AG09309 (cell line): Measurements from ENCODE around the gene ITIH6.

Experiments
- DNase-seq: peaks from one replicate; pipeline ENCODE4 v3.0.0-alpha.2; 2010; ENCODE audit warnings: low read depth
- H3K4me3 ChIP-seq: 2 replicates; pipeline ENCODE4 v1.5.1; 2011; ENCODE audit warnings: mild to moderate bottlenecking, low read depth, low read length, moderate library complexity; ENCODE audit not compliant: control insufficient read depth
- TF ChIP-seq, protein P1 (sequence below): IDR thresholded peaks from 2 replicates; pipeline ENCODE4 v1.5.1; 2011; ENCODE audit warnings: mild to moderate bottlenecking, low read depth, low read length, inconsistent platforms; ENCODE audit not compliant: insufficient read depth, control insufficient read depth; ENCODE audit errors: missing control alignments

Gene ITIH6

DNA sequence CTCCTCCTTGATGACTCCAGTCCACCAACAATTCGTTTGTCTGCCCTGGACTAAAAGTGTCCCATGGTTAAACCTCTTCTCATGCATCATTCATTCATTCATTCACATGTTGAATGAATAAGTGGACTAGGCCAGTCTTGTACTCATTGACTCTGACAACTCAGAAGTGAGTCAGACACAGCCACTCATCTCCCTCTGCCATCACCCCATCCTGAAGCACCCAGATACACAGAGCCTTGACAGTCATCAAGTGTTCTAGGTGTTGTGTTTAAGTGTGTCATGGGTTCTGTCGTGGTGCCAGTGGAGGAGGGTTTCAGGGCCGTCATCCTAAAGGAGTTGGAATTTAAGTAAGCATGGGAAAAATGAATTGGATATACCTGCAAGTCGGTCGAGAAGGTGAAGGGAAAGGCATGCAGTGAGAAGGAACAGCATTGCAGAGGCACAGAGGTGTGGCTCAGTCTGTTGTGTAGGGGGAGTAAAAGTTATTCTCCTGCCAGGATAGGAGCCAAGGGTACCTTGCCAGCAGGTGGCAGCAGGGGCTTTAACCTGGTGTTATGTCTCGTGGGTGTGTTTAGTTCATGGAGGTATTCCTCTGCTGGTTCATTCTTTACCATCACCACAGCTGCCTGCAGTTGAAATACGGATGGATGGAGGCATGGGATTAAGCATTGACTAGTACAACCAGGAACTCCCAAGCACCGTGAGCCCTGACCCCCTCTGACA is 27.8 kb upstream of the ITIH6 start:
- H3K4me3 ChIP-seq, result no peak overlapping the region
- TF ChIP-seq, protein P1, sequence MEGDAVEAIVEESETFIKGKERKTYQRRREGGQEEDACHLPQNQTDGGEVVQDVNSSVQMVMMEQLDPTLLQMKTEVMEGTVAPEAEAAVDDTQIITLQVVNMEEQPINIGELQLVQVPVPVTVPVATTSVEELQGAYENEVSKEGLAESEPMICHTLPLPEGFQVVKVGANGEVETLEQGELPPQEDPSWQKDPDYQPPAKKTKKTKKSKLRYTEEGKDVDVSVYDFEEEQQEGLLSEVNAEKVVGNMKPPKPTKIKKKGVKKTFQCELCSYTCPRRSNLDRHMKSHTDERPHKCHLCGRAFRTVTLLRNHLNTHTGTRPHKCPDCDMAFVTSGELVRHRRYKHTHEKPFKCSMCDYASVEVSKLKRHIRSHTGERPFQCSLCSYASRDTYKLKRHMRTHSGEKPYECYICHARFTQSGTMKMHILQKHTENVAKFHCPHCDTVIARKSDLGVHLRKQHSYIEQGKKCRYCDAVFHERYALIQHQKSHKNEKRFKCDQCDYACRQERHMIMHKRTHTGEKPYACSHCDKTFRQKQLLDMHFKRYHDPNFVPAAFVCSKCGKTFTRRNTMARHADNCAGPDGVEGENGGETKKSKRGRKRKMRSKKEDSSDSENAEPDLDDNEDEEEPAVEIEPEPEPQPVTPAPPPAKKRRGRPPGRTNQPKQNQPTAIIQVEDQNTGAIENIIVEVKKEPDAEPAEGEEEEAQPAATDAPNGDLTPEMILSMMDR, result no peak
- DNase-seq, result no peak

DNA sequence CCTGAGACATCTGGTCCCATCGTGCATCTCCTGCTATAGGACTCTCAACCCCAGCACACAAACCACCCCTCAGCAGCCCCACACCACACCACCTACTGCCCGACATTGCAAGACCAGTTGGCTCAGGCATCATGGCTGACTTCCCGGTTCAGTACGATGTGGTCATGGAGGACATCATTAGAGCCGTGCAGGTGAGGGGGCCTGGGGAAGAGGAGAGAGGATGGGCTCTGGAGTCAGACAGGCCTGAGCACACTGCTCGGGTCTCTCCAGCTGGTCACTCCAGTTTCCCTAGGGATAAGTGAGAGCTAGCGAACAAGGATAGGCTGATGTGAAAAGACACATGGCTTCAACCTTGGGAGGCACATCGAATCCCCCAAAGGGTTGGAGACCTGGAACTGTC is 26.7 kb upstream of the ITIH6 start:
- DNase-seq, result no peak
- TF ChIP-seq, protein P1, result no peak
- no peak overlapping the region for H3K4me3 ChIP-seq

DNA sequence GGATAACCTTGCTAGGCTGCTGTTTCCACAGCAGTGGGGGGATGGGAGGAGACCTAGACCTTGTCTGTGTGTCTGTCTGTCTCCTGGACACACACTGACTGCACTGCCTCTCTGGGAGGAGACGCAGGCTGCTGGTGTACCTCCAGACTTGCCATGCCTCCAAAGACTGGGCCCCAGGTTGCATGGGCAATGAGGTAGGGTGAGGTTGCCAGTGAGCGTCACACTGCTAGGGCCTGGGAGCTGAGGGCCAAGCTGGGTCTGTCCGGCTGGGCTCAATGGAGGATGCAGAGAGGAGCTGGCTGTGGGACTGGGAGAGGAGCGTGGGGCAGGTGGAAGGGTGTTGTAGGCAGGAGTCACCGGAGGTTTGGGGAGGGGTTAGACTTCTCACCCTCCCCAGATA is 26.1 kb upstream of the ITIH6 start:
- no peak overlapping the region for H3K4me3 ChIP-seq
- TF ChIP-seq, protein P1, result no peak
- DNase-seq, result no peak

DNA sequence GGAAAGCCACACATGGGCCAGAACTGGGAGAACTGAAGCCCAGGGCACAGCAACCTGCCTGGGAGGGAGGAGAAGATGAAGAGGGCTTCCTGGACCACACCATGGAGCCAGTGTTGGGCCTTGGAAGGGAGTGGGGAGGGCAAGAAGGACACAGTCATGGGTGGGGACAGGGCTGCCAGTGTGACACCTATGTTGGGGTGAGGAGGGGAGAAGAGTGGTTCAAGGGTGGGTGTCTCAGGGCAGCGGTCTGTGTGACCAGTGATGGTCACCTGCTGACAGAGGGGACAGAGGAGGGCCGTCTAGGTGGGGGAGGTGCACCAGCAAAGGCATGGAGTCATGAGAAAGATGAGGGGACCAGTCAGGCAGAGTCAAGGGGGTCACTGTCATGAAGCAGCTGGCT is 23.3 kb upstream of the ITIH6 start:
- no peak for DNase-seq
- TF ChIP-seq, protein P1, result no peak
- no peak overlapping the region for H3K4me3 ChIP-seq

DNA sequence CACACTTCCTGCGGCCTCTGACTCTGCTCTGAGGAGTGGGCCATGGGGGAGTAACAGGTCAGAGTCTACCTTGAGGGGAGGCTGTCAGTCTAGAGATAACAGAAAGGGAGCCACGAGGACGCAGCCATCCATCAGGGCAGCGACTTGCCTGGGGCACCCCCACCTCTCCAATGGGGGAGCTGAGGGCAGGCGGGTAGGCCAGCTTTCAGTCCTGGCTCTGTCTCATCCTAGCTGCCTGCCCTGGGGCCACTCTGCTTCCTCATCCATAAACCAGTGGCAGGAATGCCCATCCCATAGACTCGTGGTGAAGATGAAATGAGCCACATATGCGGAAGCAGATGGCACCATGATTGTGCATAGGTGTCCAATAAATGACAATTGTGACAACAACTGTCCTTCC is 22.7 kb upstream of the ITIH6 start:
- H3K4me3 ChIP-seq, result no peak overlapping the region
- no peak for DNase-seq
- TF ChIP-seq, protein P1, result no peak

DNA sequence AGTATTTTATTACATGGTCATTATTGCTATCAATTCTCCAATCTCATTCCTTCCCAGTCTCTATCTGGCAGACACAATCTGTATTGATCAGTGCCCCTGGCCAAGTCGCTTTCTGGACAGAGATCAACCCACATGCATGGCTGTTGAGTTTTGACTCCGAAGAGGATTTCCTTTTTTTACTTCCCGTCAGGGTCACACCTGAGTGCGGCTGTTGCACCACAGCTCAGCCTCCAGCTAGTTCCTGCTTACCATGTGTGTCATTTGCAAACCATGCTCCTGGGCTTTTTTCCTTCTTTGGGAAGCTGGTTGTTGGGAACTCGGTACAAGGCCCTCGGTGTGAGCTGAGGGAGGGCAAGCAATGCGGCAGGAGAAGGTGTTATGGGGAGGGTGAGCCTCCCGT is 21.1 kb upstream of the ITIH6 start:
- no peak for DNase-seq
- TF ChIP-seq, protein P1, result no peak
- H3K4me3 ChIP-seq, result no peak overlapping the region
